ENCODE measurements around the gene TSPO.

GRCh38 chr22:43142880-43143562, 8.3 kb upstream of the TSPO start, which contains the start of gene MCAT:
- TF ChIP-seq, protein P1, sequence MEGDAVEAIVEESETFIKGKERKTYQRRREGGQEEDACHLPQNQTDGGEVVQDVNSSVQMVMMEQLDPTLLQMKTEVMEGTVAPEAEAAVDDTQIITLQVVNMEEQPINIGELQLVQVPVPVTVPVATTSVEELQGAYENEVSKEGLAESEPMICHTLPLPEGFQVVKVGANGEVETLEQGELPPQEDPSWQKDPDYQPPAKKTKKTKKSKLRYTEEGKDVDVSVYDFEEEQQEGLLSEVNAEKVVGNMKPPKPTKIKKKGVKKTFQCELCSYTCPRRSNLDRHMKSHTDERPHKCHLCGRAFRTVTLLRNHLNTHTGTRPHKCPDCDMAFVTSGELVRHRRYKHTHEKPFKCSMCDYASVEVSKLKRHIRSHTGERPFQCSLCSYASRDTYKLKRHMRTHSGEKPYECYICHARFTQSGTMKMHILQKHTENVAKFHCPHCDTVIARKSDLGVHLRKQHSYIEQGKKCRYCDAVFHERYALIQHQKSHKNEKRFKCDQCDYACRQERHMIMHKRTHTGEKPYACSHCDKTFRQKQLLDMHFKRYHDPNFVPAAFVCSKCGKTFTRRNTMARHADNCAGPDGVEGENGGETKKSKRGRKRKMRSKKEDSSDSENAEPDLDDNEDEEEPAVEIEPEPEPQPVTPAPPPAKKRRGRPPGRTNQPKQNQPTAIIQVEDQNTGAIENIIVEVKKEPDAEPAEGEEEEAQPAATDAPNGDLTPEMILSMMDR (IDR thresholded peaks at IDR 0.05), result no peak
- peak in 1 of 2 donors; percentile 55 for TF ChIP-seq POLR2A (IDR thresholded peaks at IDR 0.05)

All from heart left ventricle (tissue), 13 donors.